GM23338 (cell line): ENCODE data around the gene RPL15. TPM values are rescaled to one million over a fixed set of nuclear protein-coding genes. Genes with fewer than 3 reads are reported as not detected.

Experiments used
- ATAC-seq: fragments of 200-7000 bp; cut with Tn5 transposase; 3 replicates; pipeline ENCODE4 v1.9.1; 2020
- DNase-seq: peaks from one replicate; pipeline ENCODE4 v3.0.0-alpha.2; 2015; ENCODE audit warnings: low spot score
- H2AFZ ChIP-seq: fragments of 200-600 bp; sonication (generic); 2 replicates; pipeline ENCODE4 v1.8.0; 2016; ENCODE audit warnings: antibody characterized with exemption, mild to moderate bottlenecking, moderate library complexity
- H3F3A ChIP-seq: fragments of 200-600 bp; sonication (generic); replicated peaks from 2 replicates; pipeline ENCODE4 v1.8.0; 2017; ENCODE audit warnings: antibody characterized with exemption, mixed run types, low read depth
- H3K27ac ChIP-seq: fragments of 200-600 bp; sonication (generic); 2 replicates; pipeline ENCODE4 v1.6.1; 2016; ENCODE audit warnings: low read depth
- H3K27me3 ChIP-seq: fragments of 200-600 bp; sonication (generic); 2 replicates; pipeline ENCODE4 v1.8.0; 2016; ENCODE audit warnings: mild to moderate bottlenecking, mixed run types, moderate library complexity; ENCODE audit not compliant: insufficient read depth
- H3K36me3 ChIP-seq: fragments of 200-600 bp; sonication (generic); 2 replicates; pipeline ENCODE4 v1.8.0; 2016; ENCODE audit warnings: mild to moderate bottlenecking; ENCODE audit not compliant: insufficient read depth
- H3K4me1 ChIP-seq: fragments of 200-600 bp; sonication (generic); 2 replicates; pipeline ENCODE4 v1.8.0; 2016; ENCODE audit warnings: mild to moderate bottlenecking, moderate library complexity; ENCODE audit not compliant: insufficient read depth
- H3K4me2 ChIP-seq: fragments of 200-600 bp; sonication (generic); 2 replicates; pipeline ENCODE4 v1.7.1; 2017; ENCODE audit warnings: mixed run types
- H3K4me3 ChIP-seq: fragments of 200-600 bp; sonication (generic); 2 replicates; pipeline ENCODE4 v1.6.1; 2016; ENCODE audit warnings: mixed run types
- H3K79me2 ChIP-seq: fragments of 200-600 bp; sonication (generic); replicated peaks from 2 replicates; pipeline ENCODE4 v1.8.0; 2017; ENCODE audit warnings: mild to moderate bottlenecking; ENCODE audit not compliant: insufficient read depth
- H3K9me2 ChIP-seq: fragments of 200-600 bp; sonication (generic); 2 replicates; pipeline ENCODE4 v1.8.0; 2017; ENCODE audit not compliant: insufficient read depth
- H4K20me1 ChIP-seq: fragments of 200-600 bp; sonication (generic); replicated peaks from 2 replicates; pipeline ENCODE4 v1.8.0; 2017; ENCODE audit warnings: mild to moderate bottlenecking; ENCODE audit not compliant: insufficient read depth
- H3K27ac Mint-ChIP-seq: 2 replicates; pipeline ENCODE4 v1.8.0; 2020; ENCODE audit warnings: inconsistent platforms, mild to moderate bottlenecking, moderate library complexity, mixed read lengths
- H3K27me3 Mint-ChIP-seq: 3 replicates; pipeline ENCODE4 v1.8.0; 2022; ENCODE audit warnings: low read depth, mild to moderate bottlenecking, moderate library complexity, mixed read lengths, inconsistent platforms; ENCODE audit not compliant: insufficient read depth, poor library complexity
- H3K36me3 Mint-ChIP-seq: 3 replicates; pipeline ENCODE4 v1.8.0; 2021; ENCODE audit warnings: low read depth, mild to moderate bottlenecking, inconsistent platforms, moderate library complexity, mixed read lengths
- H3K4me1 Mint-ChIP-seq: 3 replicates; pipeline ENCODE4 v1.8.0; 2020; ENCODE audit warnings: mild to moderate bottlenecking, inconsistent platforms, mixed read lengths
- H3K4me3 Mint-ChIP-seq: 3 replicates; pipeline ENCODE4 v1.8.0; 2021; ENCODE audit warnings: moderate library complexity, mild to moderate bottlenecking, inconsistent platforms, mixed read lengths
- H3K9me3 Mint-ChIP-seq: 3 replicates; pipeline ENCODE4 v1.8.0; 2020; ENCODE audit warnings: moderate library complexity, mild to moderate bottlenecking, inconsistent platforms, mixed read lengths
- CTCF ChIP-seq, 2 experiments: fragments of 200-600 bp in 1 of 2; sonication (generic) in 1 of 2; conservative IDR thresholded peaks; 2 replicates each; pipeline versions ENCODE4 v1.5.1 to v1.6.1; 2016 to 2017; ENCODE audit warnings: antibody characterized with exemption in 2 of 2, low read depth in 2 of 2, mild to moderate bottlenecking in 2 of 2, moderate library complexity in 1 of 2
- POLR2AphosphoS5 ChIP-seq: IDR thresholded peaks from 2 replicates; pipeline ENCODE4 v1.6.1; 2016; ENCODE audit warnings: antibody characterized with exemption, low read depth
- ZNF462 ChIP-seq: fragments of 250-450 bp; sonication (Bioruptor Pico); IDR thresholded peaks from 2 replicates; pipeline ENCODE4 v1.5.0; 2020; ENCODE audit warnings: mild to moderate bottlenecking, moderate library complexity
- polyA plus RNA-seq: library from polyadenylated mRNA; unstranded; fragments of >200 nt; fragmentation: Nextera tagmentation; extraction: Ambion mirVana; gene quantifications from 2 replicates; pipeline ENCODE4 v1.2.1, GENCODE V29; 2016
- total RNA-seq: library from RNA; depleted of rRNA; stranded (reverse); fragments of >200 nt; shearing (Covaris generic); gene quantifications from 2 replicates; pipeline ENCODE4 v1.2.3, GENCODE V29; 2014

Gene RPL15
- total and polyA plus RNA-seq, 2 experiments from 2014 or later: 2,868 to 3,117 TPM

GRCh38 chr3:23889950-23890349 lies 27.0 kb upstream of the RPL15 start:
- Histone ChIP-seq H3K9me2 (no peaks in the 10 kb centered on the region), H3F3A (no peaks in the 10 kb centered on the region), H2AFZ (no peak overlapping the region), H3K4me1 (peaks cover 16% of the 10 kb centered on the region), H4K20me1 (peaks cover 16% of the 10 kb centered on the region), H3K79me2 (peaks cover 19% of the 10 kb centered on the region; the same call in 1 of the 2 replicates), H3K4me2 (no peak overlapping the region), H3K27ac (no peak overlapping the region), H3K36me3 (no peaks in the 10 kb centered on the region), H3K27me3 (no peaks in the 10 kb centered on the region), H3K4me3 (no peak overlapping the region)
- no peak overlapping the region for H3K27ac Mint-ChIP-seq
- no peaks in the 10 kb centered on the region for H3K9me3 Mint-ChIP-seq
- ATAC-seq (no peak), DNase-seq (no peak)
- peaks cover 34% of the 10 kb centered on the region; the same call in 2 of the 3 replicates for H3K4me1 Mint-ChIP-seq
- TF ChIP-seq POLR2AphosphoS5: no peak
- no peak for TF ChIP-seq ZNF462 (CRISPR knock-in tag)
- no peak for TF ChIP-seq CTCF (conservative IDR thresholded peaks at IDR 0.05; ENCODE audit: low read depth in 2 of 2)
- H3K36me3 Mint-ChIP-seq: peaks cover 33% of the 10 kb centered on the region
- H3K27me3 Mint-ChIP-seq: peaks cover 12% of the 10 kb centered on the region
- H3K4me3 Mint-ChIP-seq: no peak overlapping the region
